Thyroid gland (tissue), 4 donors: ENCODE results near the gene ATRIP. TPM values are rescaled to one million over a fixed set of nuclear protein-coding genes. Genes with fewer than 3 reads are reported as not detected.

Experiments
- DNase-seq, 2 donors: peaks; one replicate each; pipeline ENCODE4 v3.0.0-alpha.2; 2019
- H3K27ac ChIP-seq, 3 donors: fragments of 200-600 bp; sonication (generic); 1 replicate in 2 of 3; 2 replicates in 1 of 3; pipeline ENCODE4 v1.5.1; 2016 to 2019; ENCODE audit warnings: mild to moderate bottlenecking in 1 of 3, moderate library complexity in 1 of 3
- H3K27me3 ChIP-seq: fragments of 200-600 bp; sonication (generic); one replicate; pipeline ENCODE4 v1.5.1; 2019
- H3K36me3 ChIP-seq, 2 donors: fragments of 200-600 bp; sonication (generic); one replicate each; pipeline ENCODE4 v1.5.1; 2016 to 2019
- H3K4me1 ChIP-seq, 2 donors: fragments of 200-600 bp; sonication (generic); one replicate each; pipeline ENCODE4 v1.5.1; 2017 to 2019
- H3K4me3 ChIP-seq, 3 donors: fragments of 200-600 bp; sonication (generic); replicated peaks in 1 of 3; 1 replicate in 2 of 3; 2 replicates in 1 of 3; pipeline ENCODE4 v1.5.1; 2016; ENCODE audit warnings: mild to moderate bottlenecking in 1 of 3
- H3K9me3 ChIP-seq: fragments of 200-600 bp; sonication (generic); one replicate; pipeline ENCODE4 v1.5.1; 2017
- CTCF ChIP-seq, 6 experiments: fragments of 200-600 bp in 3 of 6; fragments of 450-650 bp in 3 of 6; sonication (generic) in 3 of 6; IDR thresholded peaks; one replicate each; pipeline ENCODE4 v1.5.1; 2016 to 2019; ENCODE audit warnings: antibody characterized with exemption in 6 of 6, mild to moderate bottlenecking in 2 of 6, inconsistent platforms in 1 of 6, moderate library complexity in 1 of 6
- POLR2A ChIP-seq, 2 donors: fragments of 450-650 bp; IDR thresholded peaks; one replicate each; pipeline ENCODE4 v1.6.1; 2017; ENCODE audit warnings: antibody characterized with exemption in 2 of 2, mild to moderate bottlenecking in 2 of 2, moderate library complexity in 1 of 2
- whole genome bisulfite sequencing, 2 donors: methylation state at CpG; one replicate each; pipeline ENCODE4 v1.1.5; 2017; 5-methylcytosine and 5-hydroxymethylcytosine counted together
- intact Hi-C: fragments of 100-400 bp; cut with DNase I; formaldehyde crosslinking; loops from one replicate; pipeline ENCODE4 v1.15.1; 2023
- total RNA-seq, 4 donors: library from RNA; depleted of rRNA; stranded (reverse); fragments of >200 nt; gene quantifications; one replicate each; pipeline ENCODE4 v1.2.3, GENCODE V29; 2016

Gene ATRIP
- total RNA-seq, 4 donors from 2014 or later, result 8.4 to 13.9 (median 11.0) TPM

- Histone ChIP-seq H3K36me3 (peaks cover 85 to 89% of the 10 kb centered on the region in 2 donors), H3K4me3 (no peak overlapping the region), H3K4me1 (no peaks in the 10 kb centered on the region), H3K27ac (no peak overlapping the region), H3K9me3 (no peaks in the 10 kb centered on the region), H3K27me3 (no peaks in the 10 kb centered on the region)
- TF ChIP-seq CTCF (IDR thresholded peaks at IDR 0.05) (no peak), POLR2A (IDR thresholded peaks at IDR 0.05) (no peak)
- 93 to 98% methylated on average over 9 of the region's 9 CpGs for WGBS, 2 donors
- DNase-seq, result no peak
- intact Hi-C loops, result no loop called here
Observed at GRCh38 chr3:48411041-48411588, 35.4 kb upstream of the ATRIP start.

GRCh38 chr3:48411606-48412374 lies 34.7 kb upstream of the ATRIP start:
- no peaks in the 10 kb centered on the region for H3K4me1 ChIP-seq
- H3K27me3 ChIP-seq, result no peaks in the 10 kb centered on the region
- no peak for TF ChIP-seq POLR2A (IDR thresholded peaks at IDR 0.05)
- no peak for TF ChIP-seq CTCF (IDR thresholded peaks at IDR 0.05)
- H3K27ac ChIP-seq, result no peak overlapping the region
- H3K9me3 ChIP-seq, result no peaks in the 10 kb centered on the region
- H3K4me3 ChIP-seq, result no peak overlapping the region
- H3K36me3 ChIP-seq, result peaks cover 85 to 92% of the 10 kb centered on the region in 2 donors
- DNase-seq, result peak in 1 of 2 donors; percentile 0
- intact Hi-C loops, result no loop called here
- whole genome bisulfite sequencing, 2 donors, result 93 to 94% methylated on average over 11 of the region's 11 CpGs

GRCh38 chr3:48412375-48413001 lies 34.0 kb upstream of the ATRIP start:
- peaks cover 88 to 95% of the 10 kb centered on the region in 2 donors for H3K36me3 ChIP-seq
- no peak overlapping the region for H3K27ac ChIP-seq
- H3K4me1 ChIP-seq, result no peaks in the 10 kb centered on the region
- H3K9me3 ChIP-seq, result no peaks in the 10 kb centered on the region
- peak; percentile 0 to 1 for DNase-seq
- WGBS, 2 donors, result 93 to 96% methylated on average over 18 to 19 of the region's 19 CpGs
- intact Hi-C loops, result no loop called here
- no peak overlapping the region for H3K4me3 ChIP-seq
- no peaks in the 10 kb centered on the region for H3K27me3 ChIP-seq
- TF ChIP-seq CTCF (IDR thresholded peaks at IDR 0.05), result no peak

- 87 to 91% methylated on average over 8 of the region's 8 CpGs for WGBS, 2 donors
- peak in 1 of 2 donors; percentile 1 for DNase-seq
- Histone ChIP-seq H3K27me3 (no peaks in the 10 kb centered on the region), H3K36me3 (peaks cover 91 to 95% of the 10 kb centered on the region in 2 donors), H3K27ac (no peak overlapping the region), H3K9me3 (no peaks in the 10 kb centered on the region), H3K4me1 (no peaks in the 10 kb centered on the region), H3K4me3 (no peak overlapping the region)
- intact Hi-C loops, result no loop called here
- TF ChIP-seq CTCF (IDR thresholded peaks at IDR 0.05) (no peak), POLR2A (IDR thresholded peaks at IDR 0.05) (no peak)
Observed at GRCh38 chr3:48413086-48413485, 33.5 kb upstream of the ATRIP start.

- intact Hi-C loops, result no loop called here
- WGBS, 2 donors, result 88 to 100% methylated on average over 5 to 13 of the region's 14 CpGs
- TF ChIP-seq CTCF (IDR thresholded peaks at IDR 0.05) (no peak), POLR2A (IDR thresholded peaks at IDR 0.05) (no peak)
- Histone ChIP-seq H3K9me3 (no peaks in the 10 kb centered on the region), H3K36me3 (peaks cover 91 to 96% of the 10 kb centered on the region in 2 donors), H3K4me1 (no peaks in the 10 kb centered on the region), H3K27me3 (no peaks in the 10 kb centered on the region), H3K27ac (no peak overlapping the region), H3K4me3 (no peak overlapping the region)
- DNase-seq, result peak in 1 of 2 donors; percentile 1
Observed at GRCh38 chr3:48413611-48414010, 32.9 kb upstream of the ATRIP start.
